GM23338 (cell line): ENCODE results near the gene ZCCHC8.
"Not testable (repeated sequence)": the region's sequence is repeated elsewhere in the genome, so short reads cannot be mapped to it uniquely, and the experiment has no call there.

ENCODE experiments used
- CTCF ChIP-seq, 2 experiments: fragments of 200-600 bp in 1 of 2; sonication (generic) in 1 of 2; conservative IDR thresholded peaks; 2 replicates each; pipeline versions ENCODE4 v1.5.1 to v1.6.1; 2016 to 2017; ENCODE audit warnings: antibody characterized with exemption in 2 of 2, low read depth in 2 of 2, mild to moderate bottlenecking in 2 of 2, moderate library complexity in 1 of 2
- EZH2phosphoT487 ChIP-seq: fragments of 200-600 bp; sonication (generic); IDR thresholded peaks from one replicate; pipeline ENCODE4 v1.8.1; 2018; ENCODE audit warnings: antibody characterized with exemption; ENCODE audit not compliant: unreplicated experiment
- POLR2AphosphoS5 ChIP-seq: IDR thresholded peaks from 2 replicates; pipeline ENCODE4 v1.6.1; 2016; ENCODE audit warnings: antibody characterized with exemption, low read depth

DNA sequence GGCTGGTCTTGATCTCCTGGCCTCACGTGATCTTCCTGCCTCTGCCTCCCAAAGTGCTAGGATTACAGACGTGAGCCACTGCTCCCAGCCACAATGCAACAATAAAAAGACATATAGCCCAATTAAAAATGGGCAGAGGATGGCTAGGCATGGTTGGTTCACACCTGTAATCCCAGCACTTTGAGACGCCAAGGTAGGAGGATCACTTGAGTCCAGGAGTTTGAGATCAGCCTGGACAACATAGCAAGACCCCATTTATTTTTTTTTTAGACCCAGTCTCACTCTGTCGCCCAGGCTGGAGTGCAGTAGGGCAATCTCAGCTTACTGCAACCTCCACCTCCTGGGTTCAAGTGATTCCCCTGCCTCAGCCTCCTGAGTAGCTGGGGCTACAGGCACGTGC, 56.7 kb downstream of the ZCCHC8 start:
- TF ChIP-seq CTCF (conservative IDR thresholded peaks at IDR 0.05; ENCODE audit: low read depth in 2 of 2); POLR2AphosphoS5; EZH2phosphoT487: not testable (repeated sequence)
